ENCODE results near the gene TMEM87A. TPM values are rescaled to one million over a fixed set of nuclear protein-coding genes. Genes with fewer than 3 reads are reported as not detected.
A peak's percentile ranks its signal among the peaks of the same experiment; 100 is the strongest.

TMEM87A gene
- total and polyA plus RNA-seq, 7 donors = 16.4 to 30.9 (median 22.0) TPM

- TF ChIP-seq, protein P1, sequence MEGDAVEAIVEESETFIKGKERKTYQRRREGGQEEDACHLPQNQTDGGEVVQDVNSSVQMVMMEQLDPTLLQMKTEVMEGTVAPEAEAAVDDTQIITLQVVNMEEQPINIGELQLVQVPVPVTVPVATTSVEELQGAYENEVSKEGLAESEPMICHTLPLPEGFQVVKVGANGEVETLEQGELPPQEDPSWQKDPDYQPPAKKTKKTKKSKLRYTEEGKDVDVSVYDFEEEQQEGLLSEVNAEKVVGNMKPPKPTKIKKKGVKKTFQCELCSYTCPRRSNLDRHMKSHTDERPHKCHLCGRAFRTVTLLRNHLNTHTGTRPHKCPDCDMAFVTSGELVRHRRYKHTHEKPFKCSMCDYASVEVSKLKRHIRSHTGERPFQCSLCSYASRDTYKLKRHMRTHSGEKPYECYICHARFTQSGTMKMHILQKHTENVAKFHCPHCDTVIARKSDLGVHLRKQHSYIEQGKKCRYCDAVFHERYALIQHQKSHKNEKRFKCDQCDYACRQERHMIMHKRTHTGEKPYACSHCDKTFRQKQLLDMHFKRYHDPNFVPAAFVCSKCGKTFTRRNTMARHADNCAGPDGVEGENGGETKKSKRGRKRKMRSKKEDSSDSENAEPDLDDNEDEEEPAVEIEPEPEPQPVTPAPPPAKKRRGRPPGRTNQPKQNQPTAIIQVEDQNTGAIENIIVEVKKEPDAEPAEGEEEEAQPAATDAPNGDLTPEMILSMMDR (IDR thresholded peaks at IDR 0.05) = no peak
- no peak for DNase-seq
- Histone ChIP-seq H3K36me3 (ENCODE audit: insufficient read depth in 1 of 2, low read depth in 1 of 2) (peaks cover 4 to 40% of the 10 kb centered on the region in 2 donors), H3K4me1 (peaks cover 16% of the 10 kb centered on the region), H3K9me3 (no peaks in the 10 kb centered on the region), H3K27me3 (ENCODE audit: insufficient read depth in 3 of 3, low read length in 2 of 3) (no peaks in the 10 kb centered on the region), H3K4me3 (no peak overlapping the region), H3K27ac (no peak overlapping the region)
- 63 to 69% (median 68%) methylated on average over 2 of the region's 2 CpGs for WGBS, 3 donors
- ATAC-seq = no peak
- intact Hi-C loops (cut with DNase I) = no loop called here
These were observed 70.6 kb downstream of the TMEM87A start for GRCh38 chr15:42202653-42203052.

DNA sequence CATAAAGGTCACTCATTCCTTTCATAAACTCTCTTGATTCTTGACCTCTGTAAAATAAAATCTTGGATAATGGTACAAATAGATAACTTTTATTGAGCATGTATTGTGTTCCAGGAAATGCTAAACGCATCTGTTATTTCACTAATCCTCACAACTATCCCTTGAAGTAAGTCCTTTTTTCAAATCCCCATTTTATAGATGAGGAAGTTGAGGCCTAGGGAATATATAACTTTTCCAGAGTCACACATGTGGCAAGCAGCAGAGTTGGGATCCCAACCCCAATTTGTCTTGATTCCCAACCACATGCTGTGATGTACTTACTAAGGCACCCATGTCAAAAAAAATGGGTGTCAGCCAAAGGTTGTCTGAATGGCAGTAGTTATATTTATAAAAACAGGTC, 71.4 kb downstream of the TMEM87A start:
- no peaks in the 10 kb centered on the region for H3K9me3 ChIP-seq
- DNase-seq (no peak), ATAC-seq (no peak)
- H3K27me3 ChIP-seq (ENCODE audit: insufficient read depth in 3 of 3, low read length in 2 of 3) = no peaks in the 10 kb centered on the region
- peaks cover 4 to 46% of the 10 kb centered on the region in 2 donors for H3K36me3 ChIP-seq (ENCODE audit: insufficient read depth in 1 of 2, low read depth in 1 of 2)
- intact Hi-C loops (cut with DNase I) = no loop called here
- TF ChIP-seq, protein P1 (IDR thresholded peaks at IDR 0.05) = no peak
- H3K27ac ChIP-seq = no peak overlapping the region
- no peak overlapping the region for H3K4me3 ChIP-seq
- H3K4me1 ChIP-seq = peaks cover 9% of the 10 kb centered on the region
- 96 to 100% (median 97%) methylated on average over 1 of the region's 1 CpG for WGBS, 3 donors

DNA sequence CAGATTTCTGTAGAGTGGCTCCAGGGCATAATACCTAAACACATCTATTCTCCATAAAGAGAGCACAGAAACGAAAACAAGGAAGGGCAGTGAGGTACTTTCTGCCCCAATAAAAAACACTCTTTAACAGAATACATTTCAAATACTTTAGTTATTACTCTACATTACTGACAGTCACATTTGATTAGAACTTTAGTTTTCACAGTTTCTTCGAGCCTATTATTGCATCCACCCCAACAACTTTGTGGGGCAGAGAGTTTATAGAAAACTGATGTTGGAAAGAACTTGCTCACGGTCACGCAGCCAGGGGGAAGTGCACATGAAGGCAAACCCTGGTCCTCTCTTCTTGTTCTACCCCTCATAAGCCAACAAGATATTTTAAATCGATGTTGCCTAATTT, 74.1 kb downstream of the TMEM87A start:
- intact Hi-C loops (cut with DNase I) = no loop called here

DNA sequence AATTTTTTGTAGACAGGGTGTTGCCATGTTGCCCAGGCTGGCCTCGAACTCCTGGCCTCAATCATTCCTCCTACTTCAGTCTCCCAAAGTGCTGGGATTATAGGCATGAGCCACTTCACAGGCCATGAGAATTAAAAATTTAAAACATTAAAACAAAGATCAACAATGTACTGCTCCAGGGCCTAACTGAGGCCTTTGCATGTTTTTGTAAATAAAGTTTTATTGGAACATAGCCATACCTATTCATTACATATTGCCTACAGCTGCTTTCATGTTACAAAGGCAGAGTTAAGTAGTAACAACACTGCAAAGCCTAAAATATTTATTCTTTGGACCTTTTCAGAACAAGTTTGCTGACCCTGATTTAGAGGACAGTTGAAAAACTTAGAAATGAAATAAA, 74.7 kb downstream of the TMEM87A start:
- H3K4me1 ChIP-seq = no peaks in the 10 kb centered on the region
- H3K4me3 ChIP-seq = no peak overlapping the region
- no peaks in the 10 kb centered on the region for H3K9me3 ChIP-seq
- TF ChIP-seq, protein P1 (IDR thresholded peaks at IDR 0.05) = no peak
- intact Hi-C loops (cut with DNase I) = no loop called here
- peaks cover 4 to 50% of the 10 kb centered on the region in 2 donors for H3K36me3 ChIP-seq (ENCODE audit: insufficient read depth in 1 of 2, low read depth in 1 of 2)
- no peak overlapping the region for H3K27ac ChIP-seq
- no peaks in the 10 kb centered on the region for H3K27me3 ChIP-seq (ENCODE audit: insufficient read depth in 3 of 3, low read length in 2 of 3)
- 98 to 100% (median 100%) methylated on average over 1 of the region's 1 CpG for WGBS, 3 donors
- ATAC-seq = no peak
- no peak for DNase-seq

More for the DNA sequence above, 74.1 kb downstream of the TMEM87A start:
- Histone ChIP-seq H3K4me3 (no peak overlapping the region), H3K9me3 (no peaks in the 10 kb centered on the region), H3K36me3 (ENCODE audit: insufficient read depth in 1 of 2, low read depth in 1 of 2) (peaks cover 4 to 50% of the 10 kb centered on the region in 2 donors), H3K27ac (no peak overlapping the region), H3K4me1 (no peaks in the 10 kb centered on the region), H3K27me3 (ENCODE audit: insufficient read depth in 3 of 3, low read length in 2 of 3) (no peaks in the 10 kb centered on the region)
- ATAC-seq = no peak
- DNase-seq = no peak
- TF ChIP-seq, protein P1 (IDR thresholded peaks at IDR 0.05) = no peak
- WGBS, 3 donors = 95 to 96% (median 95%) methylated on average over 5 of the region's 5 CpGs

DNA sequence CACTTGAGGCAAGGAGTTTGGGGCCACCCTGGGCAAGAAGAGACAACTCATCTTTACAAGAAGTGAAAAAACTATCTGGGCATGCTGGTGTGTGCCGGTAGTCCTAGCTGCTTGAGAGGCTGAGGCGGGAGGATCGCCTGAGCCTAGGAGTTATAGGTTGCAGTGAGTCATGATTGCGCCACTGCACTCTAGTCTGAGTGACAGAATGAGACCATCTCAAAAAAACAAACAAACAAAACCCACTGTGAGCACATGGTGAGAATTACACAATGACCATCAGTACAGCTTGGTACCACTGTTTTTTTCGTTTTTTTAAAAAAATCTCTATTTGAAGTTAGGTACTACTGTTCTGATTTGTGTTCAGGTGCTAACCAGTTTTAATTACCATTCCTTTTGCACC, 78.7 kb downstream of the TMEM87A start:
- Histone ChIP-seq H3K9me3 (no peaks in the 10 kb centered on the region), H3K27me3 (ENCODE audit: insufficient read depth in 3 of 3, low read length in 2 of 3) (no peaks in the 10 kb centered on the region), H3K36me3 (ENCODE audit: insufficient read depth in 1 of 2, low read depth in 1 of 2) (peaks cover 4 to 60% of the 10 kb centered on the region in 2 donors), H3K4me3 (no peak overlapping the region), H3K4me1 (no peaks in the 10 kb centered on the region), H3K27ac (no peak overlapping the region)
- TF ChIP-seq, protein P1 (IDR thresholded peaks at IDR 0.05) = no peak
- ATAC-seq = peak in 3 of 4 donors; percentile 37 to 71 (median 69)
- WGBS, 3 donors = 95 to 96% (median 96%) methylated on average over 5 of the region's 5 CpGs
- intact Hi-C loops (cut with DNase I) = no loop called here
- no peak for DNase-seq

Data from psoas muscle (tissue), 8 donors.